C4-2B (cell line): Measurements from ENCODE around the gene MYH2.

Experiments
- H3K27ac ChIP-seq: fragments of 450-650 bp; 2 replicates; pipeline ENCODE4 v1.5.1; 2017
- CTCF ChIP-seq: fragments of 450-650 bp; conservative IDR thresholded peaks from 2 replicates; pipeline ENCODE4 v1.5.1; 2017; ENCODE audit warnings: mild to moderate bottlenecking
- ZFX ChIP-seq: fragments of 450-650 bp; IDR thresholded peaks from 2 replicates; pipeline ENCODE4 v1.6.1; 2017

Gene MYH2

GRCh38 chr17:10474536-10474935 lies 74.9 kb downstream of the MYH2 start:
- TF ChIP-seq ZFX (no peak), CTCF (no peak)
- no peak overlapping the region for H3K27ac ChIP-seq

GRCh38 chr17:10471858-10472257 lies 77.6 kb downstream of the MYH2 start:
- TF ChIP-seq CTCF (no peak), ZFX (no peak)
- no peak overlapping the region for H3K27ac ChIP-seq
